Measurements from ENCODE around the gene L3MBTL3. TPM values are rescaled to one million over a fixed set of nuclear protein-coding genes. Genes with fewer than 3 reads are reported as not detected.

The L3MBTL3 gene
- total RNA-seq: 10 to 100 TPM; 13.5 to 14.9 TPM

GRCh38 chr6:130018292-130018743 lies at the start of gene L3MBTL3:
Gene L3MBTL3 (plus strand): TSS chr6:130018581. CDS start chr6:130042700, 24,119 bp downstream.
- H3K9me3 Mint-ChIP-seq: no peaks in the 10 kb centered on the region
- H3K27me3 Mint-ChIP-seq: no peaks in the 10 kb centered on the region
- ATAC-seq (peak; percentile 78), DNase-seq (peak; percentile 92)
- peaks cover 26% of the 10 kb centered on the region for H3K4me1 Mint-ChIP-seq (ENCODE audit: low read depth)
- H3K27ac Mint-ChIP-seq: peak within 1 kb of the TSS; percentile 98
- no peak for TF ChIP-seq CTCF (IDR thresholded peaks at IDR 0.05)
- intact Hi-C loops (cut with micrococcal nuclease): no loop called here
- CTCF ChIA-PET: no interaction called here
- H3K4me3 Mint-ChIP-seq: peak within 1 kb of the TSS; percentile 100
- POLR2A ChIA-PET: interaction anchor here (0.9 kb wide), 1 partner anchor 11 kb away, joined by 3 read pairs; no protein-coding TSS in a partner anchor
- H3K36me3 Mint-ChIP-seq (ENCODE audit: low read depth): peaks cover 7% of the 10 kb centered on the region

GRCh38 chr6:129969064-129969463 lies 49.3 kb upstream of the L3MBTL3 start:
- no peak for DNase-seq
- no peaks in the 10 kb centered on the region for H3K27me3 Mint-ChIP-seq
- H3K4me3 Mint-ChIP-seq: no peak overlapping the region
- H3K36me3 Mint-ChIP-seq (ENCODE audit: low read depth): no peaks in the 10 kb centered on the region
- POLR2A ChIA-PET: no interaction called here
- intact Hi-C loops (cut with micrococcal nuclease): no loop called here
- H3K9me3 Mint-ChIP-seq: no peaks in the 10 kb centered on the region
- CTCF ChIA-PET: no interaction called here
- no peak for ATAC-seq
- H3K4me1 Mint-ChIP-seq (ENCODE audit: low read depth): no peaks in the 10 kb centered on the region
- no peak overlapping the region for H3K27ac Mint-ChIP-seq
- no peak for TF ChIP-seq CTCF (IDR thresholded peaks at IDR 0.05)

- Mint-ChIP-seq H3K27me3 (no peaks in the 10 kb centered on the region), H3K27ac (no peak overlapping the region), H3K4me1 (ENCODE audit: low read depth) (no peaks in the 10 kb centered on the region), H3K4me3 (no peak overlapping the region), H3K9me3 (peaks cover 13% of the 10 kb centered on the region), H3K36me3 (ENCODE audit: low read depth) (peaks cover 6% of the 10 kb centered on the region)
- TF ChIP-seq CTCF (IDR thresholded peaks at IDR 0.05): no peak
- no peak for ATAC-seq
- intact Hi-C loops (cut with micrococcal nuclease): no loop called here
- DNase-seq: no peak
- ChIA-PET CTCF (no interaction called here), POLR2A (no interaction called here)
Observed at GRCh38 chr6:129976110-129976509, 42.3 kb upstream of the L3MBTL3 start.

- Mint-ChIP-seq H3K27me3 (peaks cover 3% of the 10 kb centered on the region), H3K27ac (no peak overlapping the region), H3K4me1 (ENCODE audit: low read depth) (no peaks in the 10 kb centered on the region), H3K4me3 (no peak overlapping the region), H3K36me3 (ENCODE audit: low read depth) (peaks cover 6% of the 10 kb centered on the region), H3K9me3 (peaks cover 13% of the 10 kb centered on the region)
- intact Hi-C loops (cut with micrococcal nuclease): no loop called here
- CTCF ChIA-PET: interaction anchor here (1.3 to 1.4 kb wide), 2 partner anchors 36 to 43 kb away, joined by 3 read pairs; no protein-coding TSS in a partner anchor
- POLR2A ChIA-PET: interaction anchor here (1.1 kb wide), 1 partner anchor 43 kb away, joined by 3 read pairs; no protein-coding TSS in a partner anchor
- TF ChIP-seq CTCF (IDR thresholded peaks at IDR 0.05): no peak
- ATAC-seq: no peak
- no peak for DNase-seq
Observed at GRCh38 chr6:129978148-129978916, 40.0 kb upstream of the L3MBTL3 start.

GRCh38 chr6:129980821-129981220 lies 37.6 kb upstream of the L3MBTL3 start:
- Mint-ChIP-seq H3K36me3 (ENCODE audit: low read depth) (peaks cover 6% of the 10 kb centered on the region), H3K9me3 (peaks cover 13% of the 10 kb centered on the region), H3K27me3 (peaks cover 3% of the 10 kb centered on the region), H3K4me1 (ENCODE audit: low read depth) (no peaks in the 10 kb centered on the region), H3K27ac (no peak overlapping the region), H3K4me3 (no peak overlapping the region)
- intact Hi-C loops (cut with micrococcal nuclease): no loop called here
- no peak for TF ChIP-seq CTCF (IDR thresholded peaks at IDR 0.05)
- ATAC-seq: no peak
- POLR2A ChIA-PET: no interaction called here
- no peak for DNase-seq
- CTCF ChIA-PET: no interaction called here
